HS-27A (cell line): ENCODE measurements around the gene FAM229B.
A peak's percentile ranks its signal among the peaks of the same experiment; 100 is the strongest.
"Not testable (repeated sequence)": the region's sequence is repeated elsewhere in the genome, so short reads cannot be mapped to it uniquely, and the experiment has no call there.

Experiments
- DNase-seq: peaks from one replicate; pipeline ENCODE4 v3.0.0-alpha.2; 2012; ENCODE audit warnings: low read depth, missing footprints

Gene FAM229B

GRCh38 chr6:112087136-112087911 lies at the start of gene FAM229B, which contains the start of gene TUBE1:
FAM229B (plus strand) TSS chr6:112087591; CDS start chr6:112099284, 11,693 bp downstream.
TUBE1 (minus strand) TSS chr6:112087482; CDS start chr6:112087434, 48 bp downstream.
- peak; percentile 78 for DNase-seq

DNA sequence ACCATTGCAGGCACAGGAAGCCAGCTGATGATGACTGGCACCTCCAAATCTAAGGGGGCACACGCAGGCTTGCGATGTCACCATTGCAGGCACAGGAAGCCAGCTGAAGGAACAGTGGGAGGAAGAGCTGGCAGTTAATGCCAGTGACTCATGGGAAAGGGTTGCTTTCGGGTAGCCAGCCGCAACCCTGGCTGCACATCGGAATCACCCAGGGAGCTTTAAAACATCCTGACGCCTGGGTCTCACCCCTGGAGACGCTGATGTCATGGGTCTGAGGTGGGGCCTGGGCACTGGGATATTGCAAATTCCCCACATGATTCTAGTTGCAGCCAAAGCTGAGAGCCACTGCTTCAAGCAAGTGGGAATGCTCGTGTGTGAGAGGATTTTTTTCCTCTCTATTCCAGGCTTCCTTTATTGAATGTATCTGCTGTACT lies 49.6 kb upstream of the FAM229B start:
- DNase-seq, result peak; percentile 92

DNA sequence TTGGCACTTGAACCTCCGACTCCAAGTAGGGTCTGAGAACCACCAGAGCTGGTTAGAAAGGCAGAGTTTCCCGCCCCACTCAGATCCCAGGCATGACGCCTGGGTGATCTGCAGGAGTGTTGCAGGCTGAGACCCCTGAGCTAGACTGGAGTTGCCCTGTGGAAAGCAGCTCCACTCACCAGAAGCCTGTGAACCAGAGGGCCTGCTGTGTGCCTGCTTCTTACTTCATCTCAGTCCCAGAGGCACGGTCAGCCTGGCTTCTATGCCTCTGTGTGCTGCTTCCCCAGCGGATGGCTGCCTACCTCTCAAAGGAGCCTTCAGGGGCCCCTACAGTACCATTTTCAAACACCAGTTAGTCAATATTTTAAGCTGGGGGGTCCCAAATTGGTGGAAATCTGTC lies 49.1 kb upstream of the FAM229B start:
- no peak for DNase-seq

- DNase-seq, result no peak
Observed at GRCh38 chr6:112038756-112039430, 48.5 kb upstream of the FAM229B start.

GRCh38 chr6:112039431-112039770 lies 48.0 kb upstream of the FAM229B start:
- DNase-seq, result no peak

DNA sequence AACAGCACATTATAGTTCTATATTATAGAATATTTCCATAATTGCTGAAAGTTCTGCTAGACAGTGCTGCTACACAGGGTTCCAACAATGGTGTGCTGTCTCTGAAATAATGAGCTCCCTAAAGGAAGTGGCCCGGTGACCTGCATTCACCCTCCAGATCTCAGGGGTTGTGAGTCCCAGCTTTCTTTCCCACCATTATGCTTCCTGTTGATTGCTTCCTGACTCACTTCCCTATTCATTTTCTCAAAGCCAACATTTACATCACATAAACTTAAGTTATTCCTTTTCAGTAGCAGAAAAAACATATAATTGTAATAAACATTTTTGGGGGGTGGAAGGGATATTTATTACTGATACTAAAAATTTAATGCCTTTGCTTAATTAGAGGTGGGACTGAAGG lies 46.4 kb upstream of the FAM229B start:
- no peak for DNase-seq

- DNase-seq, result no peak
Observed at GRCh38 chr6:112041535-112041934, 45.9 kb upstream of the FAM229B start.

DNA sequence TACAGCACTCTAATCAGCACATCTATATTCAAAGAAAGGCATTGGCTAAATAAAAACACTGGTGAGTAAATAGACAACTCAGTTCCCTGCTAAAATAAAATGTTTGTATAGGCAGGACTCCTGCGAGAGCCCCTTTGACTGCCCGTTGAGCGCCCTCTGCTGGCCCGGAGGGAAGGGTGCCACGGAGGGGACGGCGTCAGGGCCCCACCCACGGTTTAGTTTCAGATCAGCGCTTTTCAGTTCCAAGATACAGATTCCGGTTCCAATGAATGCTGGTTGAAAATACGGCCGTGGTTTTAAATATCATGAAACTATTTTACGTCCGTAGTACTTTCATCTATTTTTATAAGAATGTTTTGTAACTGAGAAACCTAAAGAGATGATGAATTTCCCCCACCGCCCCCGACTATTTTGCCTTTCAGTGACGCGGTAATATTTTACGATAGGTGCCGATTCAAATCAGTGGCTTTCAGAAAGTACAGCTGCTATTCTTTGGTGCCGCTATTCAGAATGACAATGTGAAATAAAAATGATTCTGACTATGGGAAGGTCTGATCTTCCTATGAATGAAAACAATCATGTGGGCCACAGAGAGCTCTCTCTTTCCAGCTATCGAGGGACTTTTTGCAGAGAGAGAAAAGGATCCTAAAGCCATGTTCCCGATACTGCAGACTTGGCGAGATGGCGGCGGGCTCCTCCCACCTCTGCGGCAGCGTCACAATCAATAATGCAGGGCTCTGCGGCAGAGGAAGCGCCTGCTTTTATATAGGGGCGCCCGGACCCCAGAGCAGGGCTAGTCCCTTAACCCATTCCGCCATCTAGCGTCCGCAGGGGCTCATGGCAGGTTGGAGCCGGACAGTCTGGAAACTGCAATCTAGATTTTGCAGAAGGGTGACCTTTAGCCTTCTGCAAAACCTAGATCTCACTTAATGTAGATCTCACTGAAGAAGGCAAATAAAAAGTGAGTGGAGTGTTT lies 44.1 kb upstream of the FAM229B start:
- peak; percentile 84 for DNase-seq

DNA sequence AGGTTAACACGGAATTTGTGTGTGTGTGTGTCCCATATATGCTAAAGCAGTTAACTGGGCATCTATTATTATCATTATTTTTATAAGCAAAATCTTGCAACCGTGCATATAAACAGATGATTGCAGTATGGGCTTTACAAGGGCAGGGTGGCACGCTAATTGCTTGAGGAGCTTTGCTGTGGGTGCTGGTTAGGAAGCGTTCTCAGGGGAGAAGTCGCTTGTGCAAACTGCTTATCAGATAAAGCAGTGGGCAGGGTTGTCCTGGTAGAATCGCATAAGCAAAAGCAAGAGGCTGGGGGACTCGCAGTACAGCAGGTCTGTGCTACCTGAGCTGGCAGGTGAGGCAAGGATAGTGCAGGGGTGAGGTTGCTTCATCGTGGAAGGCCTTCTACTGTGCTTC lies 43.2 kb upstream of the FAM229B start:
- no peak for DNase-seq

DNA sequence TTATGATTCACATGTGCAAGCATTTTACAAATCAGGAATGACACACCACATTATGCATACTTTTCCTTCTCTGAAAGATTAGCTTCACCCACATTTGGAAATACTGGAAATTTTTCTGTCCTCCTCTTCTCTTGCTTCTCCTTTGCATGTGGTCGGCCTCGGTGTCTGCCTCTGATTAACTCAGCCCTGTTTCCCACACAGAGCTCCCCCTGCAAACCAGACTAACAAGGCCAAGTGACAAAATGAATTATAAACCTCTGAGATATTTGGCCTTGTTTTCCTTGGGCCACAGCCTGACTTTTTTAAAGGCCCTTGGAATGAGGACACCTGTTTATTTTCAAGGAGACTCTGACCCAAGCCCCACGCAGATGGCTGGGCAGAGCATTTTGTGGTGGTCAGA lies 42.5 kb upstream of the FAM229B start:
- DNase-seq, result peak; percentile 68

DNA sequence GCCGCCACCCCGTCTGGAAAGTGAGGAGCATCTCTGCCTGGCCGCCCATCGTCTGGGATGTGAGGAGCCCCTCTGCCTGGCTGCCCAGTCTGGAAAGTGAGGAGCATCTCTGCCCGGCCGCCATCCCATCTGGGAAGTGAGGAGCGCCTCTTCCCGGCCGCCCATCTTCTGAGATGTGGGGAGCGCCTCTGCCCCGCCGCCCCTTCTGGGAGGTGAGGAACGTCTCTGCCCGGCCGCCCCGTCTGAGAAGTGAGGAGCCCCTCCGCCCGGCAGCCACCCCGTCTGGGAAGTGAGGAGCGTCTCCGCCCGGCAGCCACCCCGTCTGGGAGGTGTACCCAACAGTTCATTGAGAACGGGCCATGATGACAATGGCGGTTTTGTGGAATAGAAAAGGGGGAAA lies 39.9 kb upstream of the FAM229B start:
- DNase-seq, result not testable (repeated sequence)

DNA sequence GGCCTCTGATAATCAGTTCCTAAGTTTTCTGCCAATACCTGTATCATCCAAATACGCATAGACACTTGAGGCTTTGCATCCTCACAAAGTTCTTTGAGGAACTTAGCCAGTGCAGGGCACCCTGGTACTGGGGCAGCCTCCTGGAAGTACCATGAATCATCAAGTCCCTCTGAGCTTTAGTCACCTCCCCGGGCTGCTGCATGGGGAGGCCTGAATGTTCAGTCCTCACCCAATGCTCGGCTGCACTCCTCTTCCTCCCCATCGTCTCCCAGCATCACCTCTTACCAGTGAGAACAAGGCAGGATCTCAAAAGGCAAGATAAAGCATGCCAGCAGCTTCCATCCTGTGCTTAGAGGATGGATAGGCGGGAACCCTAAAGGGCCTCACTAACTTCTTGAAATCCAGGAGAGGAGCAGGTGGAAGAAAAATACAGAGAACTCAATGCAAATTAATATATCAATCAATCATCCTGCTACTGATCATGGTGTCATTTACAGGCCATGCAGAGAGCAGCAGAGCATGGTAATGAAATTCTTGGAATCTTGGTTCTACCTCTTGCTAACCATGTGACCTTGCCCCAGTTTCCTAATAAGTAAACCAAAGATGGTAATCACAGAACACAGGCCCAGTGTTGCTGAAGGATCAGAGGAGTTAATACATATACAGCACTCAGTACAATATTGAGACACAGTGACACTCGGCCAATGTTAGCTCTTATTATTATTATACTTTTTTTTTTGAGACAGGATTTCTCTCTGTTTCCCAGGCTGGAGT lies 38.2 kb upstream of the FAM229B start:
- no peak for DNase-seq

DNA sequence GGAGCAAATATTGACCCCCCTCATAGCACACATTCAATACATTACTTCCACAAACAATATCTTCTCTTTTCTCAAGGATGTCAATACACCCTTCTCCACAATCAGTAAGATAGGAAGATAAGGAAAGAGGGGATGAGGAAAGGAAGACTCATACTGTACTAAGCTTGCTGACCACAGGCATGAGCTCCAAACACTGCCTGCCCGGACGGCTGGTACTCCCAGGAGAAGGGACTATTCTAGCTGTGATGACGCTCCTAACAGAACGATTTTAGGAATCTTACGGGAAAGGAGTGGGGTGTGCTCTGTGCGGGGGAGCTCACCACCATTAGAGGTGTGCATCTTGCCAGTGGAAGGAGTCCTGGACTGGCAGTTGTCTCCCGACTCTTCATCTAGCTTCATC lies 37.4 kb upstream of the FAM229B start:
- DNase-seq, result no peak

DNA sequence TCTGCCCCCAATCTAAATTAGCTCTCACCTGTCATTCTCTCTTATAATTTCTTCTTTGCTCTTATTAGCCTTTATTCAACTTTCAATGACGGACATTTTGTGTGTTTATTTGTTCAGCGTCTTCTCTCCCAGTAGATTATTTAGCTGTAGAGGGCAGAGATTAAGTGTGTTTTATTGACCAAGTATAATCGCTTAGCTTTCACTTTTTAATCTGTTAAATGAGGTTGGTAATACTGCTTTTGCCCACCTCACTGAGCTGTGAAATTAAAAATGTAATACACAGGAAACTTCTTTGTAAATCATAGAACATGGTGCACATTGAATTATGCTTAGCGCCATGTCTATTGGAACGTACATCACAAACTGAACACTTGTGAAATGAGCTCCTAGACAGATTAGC lies 37.0 kb upstream of the FAM229B start:
- no peak for DNase-seq

DNA sequence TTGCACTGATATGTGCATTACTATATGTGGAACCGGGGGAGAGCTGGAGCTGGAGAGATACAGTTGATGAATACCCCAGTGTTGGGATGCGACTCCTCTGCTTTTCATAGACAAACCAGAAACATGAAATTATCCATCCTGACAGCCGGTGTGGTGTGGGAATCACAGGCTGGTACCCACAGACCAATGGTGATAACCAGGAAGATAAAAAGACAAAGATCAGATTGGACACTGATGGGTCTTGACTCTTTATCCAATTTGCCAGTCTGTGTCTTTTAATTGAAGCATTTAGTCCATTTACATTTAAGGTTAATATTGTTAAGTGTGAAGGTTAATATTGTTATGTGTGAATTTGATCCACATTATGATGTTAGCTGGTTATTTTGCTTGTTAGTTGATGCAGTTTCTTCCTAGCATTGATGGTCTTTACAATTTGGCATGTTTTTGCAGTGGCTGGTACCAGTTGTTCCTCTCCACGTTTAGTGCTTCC lies 36.1 kb upstream of the FAM229B start:
- DNase-seq, result not testable (repeated sequence)

DNA sequence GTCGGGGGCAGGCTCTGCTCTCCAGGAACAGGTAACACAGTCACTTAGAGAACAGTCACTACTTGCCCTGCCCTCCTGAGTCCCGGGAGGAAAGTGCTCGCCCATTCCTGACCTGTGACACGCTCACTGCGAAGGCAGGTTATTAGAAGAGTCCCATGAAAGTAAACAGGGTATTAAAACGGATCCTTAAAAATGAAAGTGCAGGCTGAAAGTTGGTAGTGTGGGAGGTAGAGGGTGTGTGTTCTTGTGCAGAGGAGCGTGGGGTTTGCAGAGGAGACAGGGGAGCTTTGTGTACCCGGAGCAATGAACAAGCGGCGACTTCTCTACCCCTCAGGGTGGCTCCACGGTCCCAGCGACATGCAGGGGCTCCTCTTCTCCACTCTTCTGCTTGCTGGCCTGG lies 33.4 kb upstream of the FAM229B start, which contains the start of gene CCN6:
Gene CCN6, plus strand, starts transcription at position 104 of the 400 bp plus-strand sequence. Its CDS starts 254 bp downstream, at position 358.
- DNase-seq, result no peak

GRCh38 chr6:112054555-112055190 lies 32.7 kb upstream of the FAM229B start:
- no peak for DNase-seq

DNA sequence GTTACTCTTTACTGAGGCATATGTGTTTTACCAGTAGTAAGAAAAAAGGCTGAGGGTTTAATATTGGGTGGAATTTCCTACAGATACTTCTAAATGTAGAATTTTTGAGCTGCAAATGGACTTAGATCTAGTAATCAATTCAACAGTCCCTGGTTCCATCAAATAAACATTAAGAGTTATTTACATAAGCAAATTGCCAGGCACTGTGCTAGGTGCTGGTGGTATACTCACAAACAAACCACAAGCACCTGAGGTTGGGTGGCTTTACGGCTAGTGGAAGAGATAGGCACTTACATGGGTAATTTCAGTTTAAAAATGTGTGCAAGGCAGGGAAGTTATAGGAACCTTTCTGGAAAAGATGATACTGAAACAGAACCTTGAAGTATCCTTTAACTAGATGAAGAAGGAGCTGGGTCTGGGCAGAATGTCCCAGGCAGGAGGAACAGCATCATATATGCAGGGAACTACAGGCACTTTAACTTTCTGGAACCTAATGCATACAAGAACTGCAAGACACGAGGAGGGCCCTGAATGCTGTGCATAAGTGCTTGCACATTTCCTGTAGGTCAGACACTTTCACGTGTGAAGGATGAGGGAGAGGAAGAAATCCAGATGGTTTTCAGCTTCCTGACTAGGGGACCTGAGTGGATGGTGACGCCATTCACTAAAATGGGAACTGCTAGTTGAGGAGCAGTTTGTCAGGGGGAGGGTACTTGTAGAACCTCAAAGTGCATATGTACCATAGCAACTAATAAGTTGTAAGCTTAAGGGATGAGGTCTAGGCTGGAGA lies 29.0 kb upstream of the FAM229B start:
- DNase-seq, result no peak

DNA sequence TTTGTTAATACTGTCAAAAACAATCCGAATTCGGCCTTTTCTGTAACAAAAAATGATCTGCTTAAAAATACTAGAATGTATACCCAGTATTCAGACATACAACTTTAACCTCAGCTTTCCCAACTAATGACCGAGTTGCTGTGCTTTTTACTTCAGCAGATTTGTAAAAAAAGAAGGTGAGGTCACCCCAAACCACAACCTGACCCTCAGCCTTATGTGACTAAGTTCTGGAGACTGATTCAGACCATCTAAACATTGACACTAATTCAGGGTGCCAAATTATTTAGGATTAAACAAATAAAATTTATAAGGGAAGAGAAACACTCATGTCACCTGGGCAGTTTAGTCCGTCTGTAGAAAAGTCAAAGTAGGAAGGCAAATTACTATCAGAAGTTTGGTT lies 25.8 kb upstream of the FAM229B start:
- no peak for DNase-seq

GRCh38 chr6:112062966-112063365 lies 24.4 kb upstream of the FAM229B start:
- no peak for DNase-seq
